GM18951 (cell line): ENCODE data around the gene NCOA5.

Source experiments
- POLR2A ChIP-seq: IDR thresholded peaks from 4 replicates; pipeline ENCODE4 v1.6.1; 2011; ENCODE audit warnings: mild to moderate bottlenecking; ENCODE audit not compliant: insufficient read length, insufficient read depth; ENCODE audit errors: extremely low read depth
- in situ Hi-C: fragments of 300-500 bp; cut with MboI; formaldehyde crosslinking; loops from one replicate; pipeline ENCODE4 v1.12.0; 2022; ENCODE audit warnings: low sequenced_read_pairs, mixed read lengths, inconsistent platforms; ENCODE audit not compliant: unreplicated experiment

NCOA5 gene

GRCh38 chr20:46074006-46074405, 15.8 kb downstream of the NCOA5 start:
- no peak for TF ChIP-seq POLR2A
- in situ Hi-C loops: no loop called here

- in situ Hi-C loops: no loop called here
- no peak for TF ChIP-seq POLR2A
Measured at GRCh38 chr20:46073443-46073842, 16.3 kb downstream of the NCOA5 start.

- in situ Hi-C loops: no loop called here
- no peak for TF ChIP-seq POLR2A
Measured at GRCh38 chr20:46073024-46073423, 16.7 kb downstream of the NCOA5 start.

GRCh38 chr20:46071573-46071972, 18.2 kb downstream of the NCOA5 start:
- no peak for TF ChIP-seq POLR2A
- in situ Hi-C loops: no loop called here

- in situ Hi-C loops: no loop called here
Measured at GRCh38 chr20:46070215-46070900, 19.4 kb downstream of the NCOA5 start.

GRCh38 chr20:46065691-46066090, 24.1 kb downstream of the NCOA5 start:
- in situ Hi-C loops: no loop called here
- no peak for TF ChIP-seq POLR2A

More at GRCh38 chr20:46070215-46070900, 19.4 kb downstream of the NCOA5 start:
- no peak for TF ChIP-seq POLR2A

GRCh38 chr20:46065006-46065405, 24.8 kb downstream of the NCOA5 start:
- in situ Hi-C loops: no loop called here
- TF ChIP-seq POLR2A: no peak

GRCh38 chr20:46063652-46064054, 26.1 kb downstream of the NCOA5 start:
- no peak for TF ChIP-seq POLR2A
- in situ Hi-C loops: no loop called here

- no peak for TF ChIP-seq POLR2A
- in situ Hi-C loops: no loop called here
Measured at GRCh38 chr20:46063151-46063550, 26.6 kb downstream of the NCOA5 start.

- TF ChIP-seq POLR2A: no peak
- in situ Hi-C loops: no loop called here
Measured at GRCh38 chr20:46062621-46063020, 27.1 kb downstream of the NCOA5 start.

GRCh38 chr20:46062151-46062550, 27.6 kb downstream of the NCOA5 start:
- in situ Hi-C loops: no loop called here
- TF ChIP-seq POLR2A: no peak

- TF ChIP-seq POLR2A: no peak
- in situ Hi-C loops: no loop called here
Measured at GRCh38 chr20:46060975-46061374, 28.8 kb downstream of the NCOA5 start.

GRCh38 chr20:46060301-46060881, 29.4 kb downstream of the NCOA5 start:
- no peak for TF ChIP-seq POLR2A
- in situ Hi-C loops: no loop called here

GRCh38 chr20:46058599-46059281, 31.0 kb downstream of the NCOA5 start:
- in situ Hi-C loops: no loop called here
- peak; percentile 8 for TF ChIP-seq POLR2A
